Measurements from ENCODE around the gene CHTOP.

CHTOP gene

DNA sequence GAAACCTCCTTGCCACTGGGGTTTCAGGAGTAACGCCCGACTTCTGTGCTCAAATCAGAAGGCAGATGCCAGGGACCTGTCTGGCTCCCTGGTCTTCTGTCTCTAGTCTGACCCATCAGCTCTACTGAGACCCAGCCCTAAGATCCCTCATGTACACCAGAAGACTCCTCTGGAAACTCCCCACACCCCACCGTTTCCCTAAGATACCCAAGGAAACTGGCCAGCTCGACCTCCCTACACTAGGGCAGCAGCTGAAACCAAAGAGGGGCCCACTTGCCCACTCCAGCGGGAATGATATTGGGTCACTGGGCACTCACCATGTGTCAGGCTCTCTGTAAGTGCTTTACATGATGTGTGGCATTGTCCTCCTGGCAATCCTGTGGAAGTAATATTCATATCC lies 20.5 kb upstream of the CHTOP start:
- Histone ChIP-seq H3K27me3 (ENCODE audit: control insufficient read depth, insufficient read depth, low read length) (no peaks in the 10 kb centered on the region), H3K4me1 (ENCODE audit: control insufficient read depth, insufficient read depth, low read length) (peaks cover 29% of the 10 kb centered on the region), H3K4me3 (ENCODE audit: low read depth, low read length) (no peak overlapping the region), H3K9ac (ENCODE audit: low read depth, low read length) (no peak overlapping the region), H3K9me3 (ENCODE audit: control insufficient read depth, insufficient read depth, low read length) (no peaks in the 10 kb centered on the region), H3K27ac (ENCODE audit: low read depth, low read length) (no peak overlapping the region), H3K36me3 (ENCODE audit: control insufficient read depth, insufficient read depth, low read length) (no peaks in the 10 kb centered on the region)

DNA sequence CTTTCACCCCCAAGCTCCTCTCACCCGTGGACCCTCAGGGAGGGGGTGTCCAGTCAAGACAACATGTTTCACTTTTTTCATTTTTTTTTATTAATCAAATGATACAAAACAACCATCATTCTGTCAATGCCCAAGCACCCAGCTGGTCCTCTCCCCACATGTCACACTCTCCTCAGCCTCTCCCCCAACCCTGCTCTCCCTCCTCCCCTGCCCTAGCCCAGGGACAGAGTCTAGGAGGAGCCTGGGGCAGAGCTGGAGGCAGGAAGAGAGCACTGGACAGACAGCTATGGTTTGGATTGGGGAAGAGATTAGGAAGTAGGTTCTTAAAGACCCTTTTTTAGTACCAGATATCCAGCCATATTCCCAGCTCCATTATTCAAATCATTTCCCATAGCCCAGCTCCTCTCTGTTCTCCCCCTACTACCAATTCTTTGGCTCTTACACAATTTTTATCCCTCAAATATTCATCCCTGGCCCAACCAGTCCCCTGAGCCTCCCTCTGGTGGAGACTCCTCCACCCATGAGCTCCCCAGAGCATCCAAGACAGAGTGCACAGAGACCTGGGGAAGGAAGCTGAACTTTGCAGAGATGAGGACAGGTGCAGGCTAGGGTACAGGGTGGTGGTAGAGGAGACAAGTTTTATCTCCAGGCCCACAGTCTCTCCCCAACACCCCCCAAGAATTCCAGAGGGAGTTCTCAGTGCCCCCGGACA lies 19.5 kb upstream of the CHTOP start:
- H3K4me3 ChIP-seq (ENCODE audit: low read depth, low read length) = no peak overlapping the region
- peaks cover 19% of the 10 kb centered on the region for H3K4me1 ChIP-seq (ENCODE audit: control insufficient read depth, insufficient read depth, low read length)
- H3K9me3 ChIP-seq (ENCODE audit: control insufficient read depth, insufficient read depth, low read length) = no peaks in the 10 kb centered on the region
- no peaks in the 10 kb centered on the region for H3K27me3 ChIP-seq (ENCODE audit: control insufficient read depth, insufficient read depth, low read length)
- no peaks in the 10 kb centered on the region for H3K36me3 ChIP-seq (ENCODE audit: control insufficient read depth, insufficient read depth, low read length)
- H3K9ac ChIP-seq (ENCODE audit: low read depth, low read length) = no peak overlapping the region
- H3K27ac ChIP-seq (ENCODE audit: low read depth, low read length) = no peak overlapping the region

DNA sequence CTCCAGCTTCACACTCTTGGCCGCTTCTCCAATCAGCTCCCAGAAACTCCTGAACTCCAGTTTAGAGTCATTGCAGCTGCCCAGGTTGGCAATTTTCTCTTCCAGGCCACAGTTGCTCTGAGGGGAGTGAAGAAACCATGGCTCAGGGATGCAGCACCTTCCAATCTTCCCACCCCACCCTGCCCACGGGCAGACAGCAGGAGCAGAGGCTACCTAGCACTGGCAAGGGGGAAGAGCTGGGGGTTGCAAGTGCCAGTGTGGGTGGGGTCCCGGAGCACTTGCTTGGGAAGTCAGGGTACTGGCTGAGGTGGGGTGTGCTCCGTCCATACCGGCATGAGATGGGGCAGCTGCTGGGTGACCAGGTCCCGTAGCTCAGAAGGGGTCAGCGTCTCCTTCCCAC lies 19.0 kb upstream of the CHTOP start:
- no peak overlapping the region for H3K4me3 ChIP-seq (ENCODE audit: low read depth, low read length)

DNA sequence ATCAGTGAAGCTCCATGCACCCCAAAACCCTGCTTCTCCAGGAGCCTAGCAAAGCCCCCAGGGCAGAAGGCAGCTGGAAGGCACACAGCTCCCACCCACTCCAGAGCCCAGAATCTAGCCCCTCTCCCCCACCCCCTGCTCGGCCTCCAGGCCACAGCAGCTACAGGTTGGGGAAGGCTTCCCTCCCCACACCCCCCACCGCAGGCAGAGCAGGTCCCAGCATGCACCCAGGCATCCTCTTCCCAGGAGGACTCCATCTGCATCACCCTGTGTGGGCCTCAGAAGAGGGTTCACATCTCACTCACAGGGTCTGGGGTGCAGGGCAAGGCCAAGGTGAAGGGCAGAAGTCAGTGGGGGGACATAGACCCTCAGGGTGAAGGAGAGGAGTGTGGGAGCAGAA lies 18.5 kb upstream of the CHTOP start:
- Histone ChIP-seq H3K9me3 (ENCODE audit: control insufficient read depth, insufficient read depth, low read length) (no peaks in the 10 kb centered on the region), H3K36me3 (ENCODE audit: control insufficient read depth, insufficient read depth, low read length) (no peaks in the 10 kb centered on the region), H3K27me3 (ENCODE audit: control insufficient read depth, insufficient read depth, low read length) (no peaks in the 10 kb centered on the region), H3K9ac (ENCODE audit: low read depth, low read length) (no peak overlapping the region), H3K4me3 (ENCODE audit: low read depth, low read length) (no peak overlapping the region), H3K27ac (ENCODE audit: low read depth, low read length) (no peak overlapping the region), H3K4me1 (ENCODE audit: control insufficient read depth, insufficient read depth, low read length) (peaks cover 16% of the 10 kb centered on the region)

More for the DNA sequence above, 19.0 kb upstream of the CHTOP start:
- Histone ChIP-seq H3K27me3 (ENCODE audit: control insufficient read depth, insufficient read depth, low read length) (no peaks in the 10 kb centered on the region), H3K9me3 (ENCODE audit: control insufficient read depth, insufficient read depth, low read length) (no peaks in the 10 kb centered on the region), H3K27ac (ENCODE audit: low read depth, low read length) (no peak overlapping the region), H3K9ac (ENCODE audit: low read depth, low read length) (no peak overlapping the region), H3K36me3 (ENCODE audit: control insufficient read depth, insufficient read depth, low read length) (no peaks in the 10 kb centered on the region), H3K4me1 (ENCODE audit: control insufficient read depth, insufficient read depth, low read length) (peaks cover 16% of the 10 kb centered on the region)

DNA sequence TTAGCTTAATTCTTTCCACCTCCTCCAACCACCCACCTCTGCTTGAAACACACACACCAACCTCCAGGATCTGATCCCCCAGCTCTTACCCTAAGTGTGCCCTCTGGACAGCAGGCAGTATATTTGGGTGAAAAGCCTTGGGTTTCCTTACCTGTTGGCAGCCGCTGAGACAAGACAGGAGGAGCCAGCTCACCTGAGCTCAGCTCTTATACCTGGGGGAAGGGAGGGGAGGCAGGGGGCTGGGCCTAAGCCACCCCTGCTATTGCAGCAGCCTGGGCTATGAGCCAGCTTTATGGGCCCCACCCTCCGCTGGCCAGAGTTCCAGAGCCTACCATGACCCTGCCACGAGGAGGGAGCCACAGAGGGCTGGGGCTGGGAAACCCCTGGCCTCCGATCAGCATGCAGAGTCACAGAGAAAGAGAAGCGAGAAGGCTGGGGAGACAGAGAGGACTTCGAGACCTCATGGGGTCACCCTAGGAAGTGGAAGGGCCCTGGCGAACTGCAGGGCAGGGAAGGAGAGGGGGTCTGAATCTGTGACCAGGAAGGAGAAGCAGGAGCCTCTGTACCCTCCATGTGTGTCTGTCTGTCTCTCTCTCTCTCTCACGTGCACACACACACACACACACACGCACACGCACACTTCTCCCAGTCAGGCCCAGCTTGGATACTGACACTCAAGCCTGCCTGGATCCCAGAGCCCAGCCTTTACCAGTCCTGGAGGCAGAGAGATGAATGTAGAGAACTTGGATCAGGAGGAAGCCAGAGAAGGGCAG lies 17.5 kb upstream of the CHTOP start, which contains the start of gene S100A14:
TSS of gene S100A14 (minus strand) at position 182 of the 773 bp plus-strand sequence. CDS start 467 bp downstream, outside the sequence.
- Histone ChIP-seq H3K36me3 (ENCODE audit: control insufficient read depth, insufficient read depth, low read length) (no peaks in the 10 kb centered on the region), H3K27ac (ENCODE audit: low read depth, low read length) (no peak within 1 kb of the TSS), H3K9me3 (ENCODE audit: control insufficient read depth, insufficient read depth, low read length) (no peaks in the 10 kb centered on the region), H3K4me3 (ENCODE audit: low read depth, low read length) (no peak within 1 kb of the TSS), H3K27me3 (ENCODE audit: control insufficient read depth, insufficient read depth, low read length) (no peaks in the 10 kb centered on the region), H3K9ac (ENCODE audit: low read depth, low read length) (no peak within 1 kb of the TSS), H3K4me1 (ENCODE audit: control insufficient read depth, insufficient read depth, low read length) (peaks cover 16% of the 10 kb centered on the region)

DNA sequence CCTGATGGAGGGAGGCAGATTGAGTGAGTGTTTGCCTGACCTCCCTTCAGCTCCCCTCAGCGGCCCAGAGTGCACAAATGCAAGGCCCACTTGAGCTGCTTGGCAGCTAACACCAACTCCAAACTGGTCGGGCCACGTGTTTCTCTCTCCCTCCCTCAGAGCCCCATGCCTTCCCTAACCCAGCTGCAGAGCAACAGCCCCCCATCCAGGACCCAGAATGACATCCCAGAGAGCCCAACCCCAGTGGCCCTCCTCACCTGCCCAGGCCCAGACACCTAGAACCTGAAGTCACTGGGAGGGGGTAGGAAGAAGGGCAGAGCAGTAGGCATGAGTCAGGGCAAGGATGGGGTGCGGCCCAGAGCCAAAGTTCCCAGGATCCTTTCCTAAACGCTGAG lies 17.0 kb upstream of the CHTOP start:
- Histone ChIP-seq H3K9me3 (ENCODE audit: control insufficient read depth, insufficient read depth, low read length) (no peaks in the 10 kb centered on the region), H3K4me3 (ENCODE audit: low read depth, low read length) (no peak overlapping the region), H3K36me3 (ENCODE audit: control insufficient read depth, insufficient read depth, low read length) (no peaks in the 10 kb centered on the region), H3K27me3 (ENCODE audit: control insufficient read depth, insufficient read depth, low read length) (no peaks in the 10 kb centered on the region), H3K27ac (ENCODE audit: low read depth, low read length) (no peak overlapping the region), H3K9ac (ENCODE audit: low read depth, low read length) (no peak overlapping the region), H3K4me1 (ENCODE audit: control insufficient read depth, insufficient read depth, low read length) (peaks cover 16% of the 10 kb centered on the region)

DNA sequence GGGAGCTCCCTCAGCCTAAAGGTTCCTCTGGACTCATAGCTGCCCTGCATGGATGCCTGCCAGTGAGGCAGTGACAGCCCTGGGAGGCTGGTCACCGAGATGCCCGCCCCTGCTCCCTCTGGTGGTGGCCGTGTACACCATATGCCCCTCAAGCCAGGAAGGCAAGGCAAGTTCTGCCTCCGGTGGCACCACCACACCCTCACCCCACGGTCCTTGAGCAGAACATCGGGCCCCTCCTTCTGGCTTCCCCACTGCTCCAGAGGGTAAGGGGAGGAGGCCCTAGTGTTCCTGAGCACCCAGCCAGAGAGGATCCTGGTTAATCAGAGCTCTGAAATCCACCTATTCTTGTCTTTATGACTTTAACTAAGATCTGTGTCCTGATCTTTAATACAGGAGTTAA lies 16.2 kb upstream of the CHTOP start:
- Histone ChIP-seq H3K27ac (ENCODE audit: low read depth, low read length) (no peak overlapping the region), H3K4me1 (ENCODE audit: control insufficient read depth, insufficient read depth, low read length) (peaks cover 9% of the 10 kb centered on the region), H3K9ac (ENCODE audit: low read depth, low read length) (no peak overlapping the region), H3K9me3 (ENCODE audit: control insufficient read depth, insufficient read depth, low read length) (no peaks in the 10 kb centered on the region), H3K27me3 (ENCODE audit: control insufficient read depth, insufficient read depth, low read length) (no peaks in the 10 kb centered on the region), H3K36me3 (ENCODE audit: control insufficient read depth, insufficient read depth, low read length) (0 out of 2 replicates have a peak, but pooled peaks cover 3% of the 10 kb centered on the region), H3K4me3 (ENCODE audit: low read depth, low read length) (no peak overlapping the region)

DNA sequence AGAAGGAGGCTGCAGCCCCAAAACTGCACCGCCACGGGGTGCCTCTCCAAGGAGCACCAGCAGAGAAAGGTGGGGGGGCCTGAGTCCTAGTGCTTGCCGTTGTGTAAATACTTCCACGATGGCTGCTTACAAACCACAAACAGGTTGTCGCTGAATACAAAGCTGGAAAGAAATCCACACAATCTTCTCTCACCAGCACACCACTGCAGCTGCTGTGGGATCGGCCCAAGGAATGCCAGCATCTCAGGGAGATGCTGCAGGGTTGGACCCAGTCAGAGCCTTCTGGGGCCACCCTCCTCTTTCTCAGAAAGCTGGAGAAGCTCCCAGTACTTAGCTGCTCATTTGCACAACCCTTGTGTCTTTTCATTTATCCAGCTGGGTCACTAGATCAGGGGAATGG lies 14.7 kb upstream of the CHTOP start:
- Histone ChIP-seq H3K27me3 (ENCODE audit: control insufficient read depth, insufficient read depth, low read length) (no peaks in the 10 kb centered on the region), H3K36me3 (ENCODE audit: control insufficient read depth, insufficient read depth, low read length) (peaks cover 8% of the 10 kb centered on the region; the same call in 1 of the 2 replicates), H3K9ac (ENCODE audit: low read depth, low read length) (no peak overlapping the region), H3K9me3 (ENCODE audit: control insufficient read depth, insufficient read depth, low read length) (no peaks in the 10 kb centered on the region), H3K27ac (ENCODE audit: low read depth, low read length) (no peak overlapping the region), H3K4me3 (ENCODE audit: low read depth, low read length) (no peak overlapping the region), H3K4me1 (ENCODE audit: control insufficient read depth, insufficient read depth, low read length) (peaks cover 11% of the 10 kb centered on the region; the same call in 1 of the 2 replicates)

DNA sequence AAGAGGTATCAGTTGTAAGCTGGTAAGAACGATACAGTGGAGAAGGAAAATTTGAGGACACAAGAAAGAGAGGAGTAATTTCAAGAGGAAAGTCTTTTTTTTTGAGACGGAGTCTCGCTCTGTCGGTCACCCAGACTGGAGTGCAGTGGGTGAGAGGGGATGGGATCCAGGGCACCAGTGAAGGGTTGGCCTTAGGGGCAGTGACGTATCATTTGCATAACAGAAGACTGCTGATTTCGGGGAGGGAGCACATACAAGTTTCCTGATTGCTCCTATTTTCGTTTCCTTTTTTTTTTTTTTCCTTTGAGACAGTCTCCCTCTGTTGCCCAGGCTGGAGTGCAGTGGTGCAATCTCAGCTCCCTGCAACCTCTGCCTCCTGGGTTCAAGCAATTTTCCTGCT lies 10.8 kb upstream of the CHTOP start:
- Histone ChIP-seq H3K4me3 (ENCODE audit: low read depth, low read length) (no peak overlapping the region), H3K9ac (ENCODE audit: low read depth, low read length) (no peak overlapping the region), H3K9me3 (ENCODE audit: control insufficient read depth, insufficient read depth, low read length) (no peaks in the 10 kb centered on the region), H3K27me3 (ENCODE audit: control insufficient read depth, insufficient read depth, low read length) (no peaks in the 10 kb centered on the region), H3K36me3 (ENCODE audit: control insufficient read depth, insufficient read depth, low read length) (peaks cover 8% of the 10 kb centered on the region; the same call in 1 of the 2 replicates), H3K4me1 (ENCODE audit: control insufficient read depth, insufficient read depth, low read length) (peaks cover 21% of the 10 kb centered on the region), H3K27ac (ENCODE audit: low read depth, low read length) (no peak overlapping the region)

DNA sequence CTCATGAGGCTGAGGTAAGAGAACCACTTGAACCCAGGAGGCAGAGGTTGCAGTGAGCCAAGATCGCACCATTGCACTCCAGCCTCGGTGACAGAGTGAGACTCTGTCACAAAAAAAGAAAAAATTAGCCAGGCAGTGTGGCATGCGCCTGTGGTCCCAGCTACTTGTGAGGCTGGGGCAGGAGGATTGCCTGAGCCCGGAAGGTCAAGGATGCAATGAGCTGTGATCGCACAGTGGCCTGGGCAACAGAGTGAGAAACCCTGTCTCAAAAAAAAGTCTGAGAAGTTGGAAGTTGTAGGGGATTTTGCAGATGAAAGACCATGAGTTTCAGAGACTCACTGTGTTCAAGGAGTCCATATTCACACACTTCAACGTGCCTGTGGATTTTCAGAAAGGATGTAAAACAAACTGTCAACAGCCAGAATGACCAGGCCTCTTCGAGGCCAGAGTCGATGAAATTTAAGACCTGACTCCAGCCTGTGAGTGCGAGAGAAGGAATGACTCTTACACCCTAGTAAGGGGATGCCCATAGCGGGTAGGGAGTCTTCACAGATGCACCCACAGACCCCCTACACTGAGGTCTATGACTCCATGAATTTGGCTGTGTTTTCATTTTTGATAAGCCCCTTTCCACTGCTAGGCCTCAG lies 8.8 kb upstream of the CHTOP start:
- H3K9me3 ChIP-seq (ENCODE audit: control insufficient read depth, insufficient read depth, low read length) = no peaks in the 10 kb centered on the region
- no peak overlapping the region for H3K27ac ChIP-seq (ENCODE audit: low read depth, low read length)
- H3K36me3 ChIP-seq (ENCODE audit: control insufficient read depth, insufficient read depth, low read length) = peaks cover 8% of the 10 kb centered on the region; the same call in 1 of the 2 replicates
- no peak overlapping the region for H3K9ac ChIP-seq (ENCODE audit: low read depth, low read length)
- H3K4me3 ChIP-seq (ENCODE audit: low read depth, low read length) = no peak overlapping the region
- H3K27me3 ChIP-seq (ENCODE audit: control insufficient read depth, insufficient read depth, low read length) = no peaks in the 10 kb centered on the region
- H3K4me1 ChIP-seq (ENCODE audit: control insufficient read depth, insufficient read depth, low read length) = peaks cover 23% of the 10 kb centered on the region

All from HUES48 (cell line).